Cerebellar cortex (tissue), 1 donor: ENCODE measurements around the gene NAGLU.
"Not testable (repeated sequence)": the region's sequence is repeated elsewhere in the genome, so short reads cannot be mapped to it uniquely, and the experiment has no call there.

ENCODE experiments used
- DNase-seq: peaks from one replicate; pipeline ENCODE4 v3.0.0-alpha.2; 2015; ENCODE audit warnings: low spot score

NAGLU gene

GRCh38 chr17:42544874-42545283 is 8.8 kb downstream of the NAGLU start:
- no peak for DNase-seq

DNA sequence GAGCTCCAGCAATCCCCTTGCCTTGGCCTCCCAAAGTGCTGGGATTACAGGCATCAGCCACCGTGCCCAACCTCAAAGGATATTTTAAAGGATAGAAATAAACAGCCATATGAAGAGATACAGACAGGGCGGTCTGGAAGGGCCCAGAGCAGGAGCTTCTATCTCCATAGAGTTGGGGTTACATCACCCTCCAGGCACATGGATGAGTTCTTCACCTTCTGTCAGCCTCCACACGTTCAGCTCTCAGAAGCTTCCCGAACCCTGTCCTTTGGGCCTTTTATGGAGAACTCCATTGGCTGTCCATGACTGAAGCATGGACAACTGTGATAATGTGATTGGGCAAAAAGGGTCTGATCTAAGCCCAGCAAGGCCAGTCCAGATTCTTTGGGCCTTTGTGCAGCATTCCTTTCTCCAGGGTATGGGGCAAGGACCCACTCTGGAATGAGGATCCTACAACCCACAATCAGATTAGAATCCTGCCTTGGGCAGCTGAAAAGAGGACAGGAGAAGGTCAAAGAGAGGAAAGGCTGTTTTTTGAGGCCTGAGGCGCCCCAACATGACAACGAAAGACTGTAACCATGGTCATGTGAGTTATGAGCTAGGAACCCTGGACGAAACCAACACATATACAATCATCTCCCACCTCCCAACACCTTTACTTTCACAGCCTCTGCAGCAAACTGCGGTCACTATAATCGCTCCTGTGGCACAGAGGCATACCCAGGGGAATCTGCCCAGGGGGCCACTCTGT is 9.9 kb downstream of the NAGLU start:
- not testable (repeated sequence) for DNase-seq

DNA sequence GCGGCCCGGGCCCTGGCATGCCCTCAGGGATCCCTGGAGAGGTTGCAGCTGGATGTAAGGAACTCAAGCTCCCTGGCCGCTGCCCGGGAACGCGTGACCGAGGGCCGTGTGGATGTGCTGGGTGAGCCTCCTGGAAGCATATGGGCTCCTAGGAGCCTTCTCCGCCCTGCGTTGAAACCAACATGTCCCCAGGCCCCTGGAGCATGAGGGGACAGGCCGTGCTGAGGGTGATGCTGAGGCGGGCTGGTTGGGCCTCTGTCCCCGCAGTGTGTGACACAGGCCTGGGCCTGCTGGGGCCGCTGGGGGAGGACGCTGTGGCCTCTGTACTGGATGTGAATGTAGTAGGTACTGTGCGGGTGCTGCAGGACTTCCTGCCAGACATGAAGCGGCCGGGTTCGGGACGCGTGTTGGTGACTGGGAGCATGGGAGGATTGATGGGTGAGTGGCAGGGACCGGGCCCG is 11.0 kb downstream of the NAGLU start:
- no peak for DNase-seq

- no peak for DNase-seq
These were observed 11.6 kb downstream of the NAGLU start for GRCh38 chr17:42547698-42548069.

DNA sequence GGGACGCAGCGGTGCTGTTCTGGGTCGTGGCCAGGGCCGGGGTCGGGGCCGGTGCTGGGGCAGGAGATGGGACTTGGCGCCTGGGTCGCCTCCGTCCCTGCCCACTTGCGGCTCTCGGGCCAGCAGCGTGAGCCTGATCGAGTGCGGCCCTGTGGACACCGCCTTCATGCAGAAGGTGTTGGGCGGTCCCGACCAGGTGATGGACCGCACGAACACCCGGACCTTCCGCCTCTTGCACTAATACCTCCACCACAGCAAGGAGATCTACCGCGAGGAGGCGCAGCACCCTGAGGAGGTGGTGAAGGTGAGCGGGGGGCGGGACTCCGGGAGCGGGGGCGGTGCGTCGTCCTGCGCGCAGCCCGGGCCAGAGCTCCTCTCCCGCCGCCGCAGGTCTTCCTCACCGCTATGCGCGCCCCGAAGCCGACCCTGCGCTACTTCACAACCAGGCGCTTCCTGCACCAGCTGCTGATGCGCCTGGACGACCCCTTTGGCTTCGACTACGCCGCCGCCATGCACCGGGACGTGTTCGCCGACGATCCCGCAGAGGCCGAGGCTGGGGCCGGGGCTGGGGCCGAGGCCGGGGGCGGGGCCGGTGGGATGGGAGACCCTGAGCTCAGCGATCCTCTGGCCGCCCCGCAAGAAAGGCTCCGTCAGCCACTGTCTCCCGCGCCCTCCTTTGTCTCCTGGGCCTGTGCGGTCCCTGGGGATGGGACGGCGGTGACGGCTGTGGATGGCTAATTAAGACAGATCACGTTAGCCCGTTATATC is 12.2 kb downstream of the NAGLU start:
- DNase-seq, result peak; percentile 54

GRCh38 chr17:42548993-42549755 is 13.1 kb downstream of the NAGLU start:
- DNase-seq, result no peak

GRCh38 chr17:42552736-42553135 is 16.7 kb downstream of the NAGLU start, which contains the start of gene HSD17B1:
TSS of gene HSD17B1 (plus strand) at chr17:42552923. CDS start at chr17:42552934, 11 bp downstream.
- DNase-seq, result not testable (repeated sequence)

DNA sequence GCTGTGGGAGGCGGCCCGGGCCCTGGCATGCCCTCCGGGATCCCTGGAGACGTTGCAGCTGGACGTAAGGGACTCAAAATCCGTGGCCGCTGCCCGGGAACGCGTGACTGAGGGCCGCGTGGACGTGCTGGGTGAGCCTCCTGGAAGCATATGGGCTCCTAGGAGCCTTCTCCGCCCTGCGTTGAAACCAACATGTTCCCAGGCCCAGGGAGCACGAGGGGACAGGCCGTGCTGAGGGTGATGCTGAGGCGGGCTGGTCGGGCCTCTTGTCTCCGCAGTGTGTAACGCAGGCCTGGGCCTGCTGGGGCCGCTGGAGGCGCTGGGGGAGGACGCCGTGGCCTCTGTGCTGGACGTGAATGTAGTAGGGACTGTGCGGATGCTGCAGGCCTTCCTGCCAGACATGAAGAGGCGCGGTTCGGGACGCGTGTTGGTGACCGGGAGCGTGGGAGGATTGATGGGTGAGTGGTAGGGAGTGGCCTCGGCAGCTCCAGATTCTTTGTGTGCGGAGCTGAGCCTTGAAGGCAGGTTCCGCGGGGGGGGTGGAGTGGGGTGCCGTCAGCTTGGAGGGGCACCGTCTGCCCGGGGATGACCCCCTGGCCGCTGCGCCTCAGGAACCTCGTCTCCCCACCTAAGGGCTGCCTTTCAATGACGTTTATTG is 17.2 kb downstream of the NAGLU start:
- DNase-seq, result no peak

DNA sequence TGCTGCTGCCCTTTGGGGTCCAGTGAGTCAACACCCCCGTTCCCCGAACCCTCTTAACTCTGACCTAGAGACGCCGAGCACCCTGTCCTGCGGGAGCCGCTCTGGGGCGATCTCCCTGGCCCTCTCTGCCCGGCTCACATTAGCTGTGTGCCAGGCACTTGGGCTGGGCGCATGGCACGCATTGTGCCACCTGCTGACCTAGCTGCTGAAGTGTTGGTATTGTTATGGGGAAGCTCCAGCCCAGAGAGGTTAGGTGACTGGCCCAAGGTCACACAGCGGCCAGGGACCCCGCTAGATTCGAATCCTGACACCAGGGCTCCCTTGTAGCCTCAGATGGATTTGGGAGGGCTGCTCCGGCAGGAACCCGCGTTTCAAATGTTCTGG is 17.8 kb downstream of the NAGLU start:
- no peak for DNase-seq

DNA sequence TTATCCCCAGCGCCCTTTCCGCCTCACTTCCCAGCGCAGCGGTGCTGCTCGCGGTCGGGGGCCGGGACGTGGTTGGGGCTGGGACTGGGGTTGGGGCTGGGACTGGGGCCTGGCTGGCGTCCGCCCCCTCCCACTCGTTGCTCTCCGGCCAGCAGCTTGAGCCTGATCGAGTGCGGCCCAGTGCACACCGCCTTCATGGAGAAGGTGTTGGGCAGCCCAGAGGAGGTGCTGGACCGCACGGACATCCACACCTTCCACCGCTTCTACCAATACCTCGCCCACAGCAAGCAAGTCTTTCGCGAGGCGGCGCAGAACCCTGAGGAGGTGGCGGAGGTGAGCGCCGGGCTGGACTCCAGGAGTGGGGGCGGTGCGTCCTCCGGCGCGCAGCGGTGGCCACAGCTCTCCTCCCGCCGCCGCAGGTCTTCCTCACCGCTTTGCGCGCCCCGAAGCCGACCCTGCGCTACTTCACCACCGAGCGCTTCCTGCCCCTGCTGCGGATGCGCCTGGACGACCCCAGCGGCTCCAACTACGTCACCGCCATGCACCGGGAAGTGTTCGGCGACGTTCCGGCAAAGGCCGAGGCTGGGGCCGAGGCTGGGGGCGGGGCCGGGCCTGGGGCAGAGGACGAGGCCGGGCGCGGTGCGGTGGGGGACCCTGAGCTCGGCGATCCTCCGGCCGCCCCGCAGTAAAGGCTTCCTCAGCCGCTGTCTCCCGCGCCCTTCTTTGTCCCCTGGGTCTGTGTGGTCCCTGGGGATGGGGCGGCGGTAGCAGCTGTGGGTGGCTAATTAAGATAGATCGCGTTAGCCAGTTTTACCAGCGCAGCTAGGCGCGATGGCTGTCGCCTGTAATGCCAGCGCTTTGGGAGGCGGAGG is 18.4 kb downstream of the NAGLU start:
- peak; percentile 84 for DNase-seq

DNA sequence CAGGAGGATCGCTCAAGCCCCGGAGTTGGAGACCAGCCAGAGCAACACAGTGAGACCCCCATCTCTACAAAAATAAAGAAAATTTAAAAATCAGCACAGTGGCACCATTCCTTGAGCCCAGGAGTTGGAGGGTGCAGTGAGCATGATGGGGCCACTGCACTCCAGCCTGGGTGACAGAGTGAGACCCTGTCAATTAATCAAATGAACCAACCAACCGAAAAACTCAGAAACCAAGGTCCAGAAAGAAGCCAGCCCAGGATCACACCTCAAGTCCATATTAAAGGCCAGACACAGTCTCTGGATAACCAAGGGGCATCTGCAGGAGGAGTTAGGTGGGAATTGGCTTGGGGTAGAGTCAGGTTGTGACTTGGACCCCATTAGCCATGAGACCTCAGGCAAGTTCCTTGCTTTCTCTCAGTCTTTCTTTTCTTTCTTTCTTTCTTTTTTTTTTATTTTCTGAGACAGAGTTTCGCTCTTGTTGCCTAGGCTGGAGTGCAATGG is 19.1 kb downstream of the NAGLU start:
- no peak for DNase-seq

GRCh38 chr17:42555961-42556617 is 20.0 kb downstream of the NAGLU start:
- peak; percentile 58 for DNase-seq

- no peak for DNase-seq
These were observed 23.0 kb downstream of the NAGLU start for GRCh38 chr17:42559075-42559474.

GRCh38 chr17:42560246-42560645 is 24.2 kb downstream of the NAGLU start:
- DNase-seq, result no peak

DNA sequence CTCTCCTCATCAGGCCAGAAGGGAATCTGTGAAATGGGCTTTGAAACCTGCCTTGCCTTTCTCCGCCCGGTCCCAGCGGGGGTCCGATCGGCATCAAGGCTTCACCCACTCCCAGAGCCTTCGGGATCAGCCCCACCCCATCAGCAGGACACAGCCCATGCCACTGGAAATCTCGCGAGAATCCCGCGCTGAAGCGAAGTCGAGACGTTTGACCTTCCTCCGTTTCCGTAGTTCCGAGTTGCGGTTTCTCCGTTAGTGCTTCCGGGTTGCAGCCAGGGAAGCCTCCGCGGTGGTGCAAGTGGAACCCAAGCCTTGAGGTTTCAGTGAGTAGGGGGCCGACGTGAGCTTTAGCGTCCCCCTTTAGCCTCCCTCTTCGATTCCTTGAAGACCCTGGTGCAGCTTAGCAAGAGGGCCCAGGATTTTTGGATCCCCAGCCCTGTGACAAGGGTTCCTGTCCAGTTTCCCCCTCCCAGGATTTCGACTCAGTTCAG is 25.9 kb downstream of the NAGLU start, which contains the start of gene COASY:
Gene COASY (plus strand): TSS at position 252 of the 491 bp plus-strand sequence. CDS start 475 bp downstream, outside the sequence.
- DNase-seq, result peak; percentile 96

DNA sequence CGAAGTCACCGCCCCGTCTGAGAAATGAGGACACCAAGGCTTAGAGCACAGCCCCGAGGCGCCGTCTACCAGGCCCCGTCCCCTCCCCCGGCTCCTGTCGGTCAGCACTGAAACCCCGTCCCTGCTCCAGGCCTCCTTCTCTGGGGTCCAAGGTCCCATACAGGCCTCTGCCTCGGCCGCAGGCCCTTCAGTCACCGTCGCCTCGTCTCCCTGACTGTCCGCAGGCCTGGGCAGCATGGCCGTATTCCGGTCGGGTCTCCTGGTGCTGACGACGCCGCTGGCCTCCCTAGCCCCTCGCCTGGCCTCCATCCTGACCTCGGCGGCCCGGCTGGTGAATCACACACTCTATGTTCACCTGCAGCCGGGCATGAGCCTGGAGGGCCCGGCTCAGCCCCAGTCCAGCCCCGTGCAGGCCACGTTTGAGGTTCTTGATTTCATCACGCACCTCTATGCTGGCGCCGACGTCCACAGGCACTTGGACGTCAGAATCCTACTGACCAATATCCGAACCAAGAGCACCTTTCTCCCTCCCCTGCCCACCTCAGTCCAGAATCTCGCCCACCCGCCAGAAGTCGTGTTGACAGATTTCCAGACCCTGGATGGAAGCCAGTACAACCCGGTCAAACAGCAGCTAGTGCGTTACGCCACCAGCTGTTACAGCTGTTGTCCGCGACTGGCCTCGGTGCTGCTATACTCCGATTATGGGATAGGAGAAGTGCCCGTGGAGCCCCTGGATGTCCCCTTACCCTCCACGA is 26.5 kb downstream of the NAGLU start:
- DNase-seq, result no peak

- DNase-seq, result no peak
These were observed 27.1 kb downstream of the NAGLU start for GRCh38 chr17:42563143-42563509.

- DNase-seq, result no peak
These were observed 27.5 kb downstream of the NAGLU start for GRCh38 chr17:42563543-42563942.

DNA sequence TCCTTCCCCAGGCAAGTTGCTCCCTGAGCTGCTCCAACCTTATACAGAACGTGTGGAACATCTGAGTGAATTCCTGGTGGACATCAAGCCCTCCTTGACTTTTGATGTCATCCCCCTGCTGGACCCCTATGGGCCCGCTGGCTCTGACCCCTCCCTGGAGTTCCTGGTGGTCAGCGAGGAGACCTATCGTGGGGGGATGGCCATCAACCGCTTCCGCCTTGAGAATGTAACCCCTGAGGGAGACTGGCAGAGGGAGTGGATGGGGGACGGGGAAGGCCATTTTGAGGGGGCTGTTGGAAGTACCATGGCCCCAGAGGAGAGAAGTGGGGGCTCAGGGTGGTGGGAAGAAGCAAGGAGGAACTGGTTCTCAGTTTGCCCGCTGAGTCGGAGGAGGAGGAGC is 27.9 kb downstream of the NAGLU start:
- no peak for DNase-seq
